ENCODE measurements around the gene TMEM63B.

TMEM63B gene

GRCh38 chr6:44149369-44150012 is 22.1 kb downstream of the TMEM63B start:
- H3K4me3 ChIP-seq = no peak overlapping the region
- peaks cover 7% of the 10 kb centered on the region; the same call in 1 of the 2 replicates for H3K36me3 ChIP-seq (replicated peaks)
- H3K9me3 ChIP-seq = no peaks in the 10 kb centered on the region
- in situ Hi-C loops (cut with MboI; ENCODE audit: low sequenced_read_pairs) = loop anchor here (5.0 kb wide), 1 partner anchor 62 kb away; no protein-coding TSS in a partner anchor
- H3K27me3 ChIP-seq (ENCODE audit: low read depth) = no peaks in the 10 kb centered on the region
- no peak for DNase-seq (ENCODE audit: low spot score in 2 of 2)
- H3K4me1 ChIP-seq = no peaks in the 10 kb centered on the region

- no peak overlapping the region for H3K4me3 ChIP-seq
- in situ Hi-C loops (cut with MboI; ENCODE audit: low sequenced_read_pairs) = loop anchor here (5.0 kb wide), 1 partner anchor 63 kb away; no protein-coding TSS in a partner anchor
- H3K9me3 ChIP-seq = no peaks in the 10 kb centered on the region
- DNase-seq (ENCODE audit: low spot score in 2 of 2) = no peak
- no peaks in the 10 kb centered on the region for H3K27me3 ChIP-seq (ENCODE audit: low read depth)
- H3K4me1 ChIP-seq = no peaks in the 10 kb centered on the region
- peaks cover 7% of the 10 kb centered on the region; the same call in 1 of the 2 replicates for H3K36me3 ChIP-seq (replicated peaks)
Measured at GRCh38 chr6:44150317-44150917, 23.1 kb downstream of the TMEM63B start.

GRCh38 chr6:44151348-44152108 is 24.2 kb downstream of the TMEM63B start:
- no peak overlapping the region for H3K4me3 ChIP-seq
- no peaks in the 10 kb centered on the region for H3K4me1 ChIP-seq
- peaks cover 7% of the 10 kb centered on the region; the same call in 1 of the 2 replicates for H3K36me3 ChIP-seq (replicated peaks)
- H3K9me3 ChIP-seq = no peaks in the 10 kb centered on the region
- in situ Hi-C loops (cut with MboI; ENCODE audit: low sequenced_read_pairs) = loop anchor here (5.0 kb wide), 1 partner anchor 64 kb away; no protein-coding TSS in a partner anchor
- no peaks in the 10 kb centered on the region for H3K27me3 ChIP-seq (ENCODE audit: low read depth)
- peak; percentile 31 to 86 for DNase-seq (ENCODE audit: low spot score in 2 of 2)

- Histone ChIP-seq H3K36me3 (replicated peaks) (peaks cover 7% of the 10 kb centered on the region; the same call in 1 of the 2 replicates), H3K27me3 (ENCODE audit: low read depth) (no peaks in the 10 kb centered on the region), H3K4me3 (no peak overlapping the region), H3K9me3 (no peaks in the 10 kb centered on the region), H3K4me1 (no peaks in the 10 kb centered on the region)
- DNase-seq (ENCODE audit: low spot score in 2 of 2) = no peak
- in situ Hi-C loops (cut with MboI; ENCODE audit: low sequenced_read_pairs) = loop anchor here (5.0 kb wide), 1 partner anchor 65 kb away; no protein-coding TSS in a partner anchor
Measured at GRCh38 chr6:44152109-44152461, 24.7 kb downstream of the TMEM63B start.

GRCh38 chr6:44152533-44152932 is 25.2 kb downstream of the TMEM63B start:
- no peaks in the 10 kb centered on the region for H3K4me1 ChIP-seq

GRCh38 chr6:44154067-44154466 is 26.7 kb downstream of the TMEM63B start:
- Histone ChIP-seq H3K4me1 (no peaks in the 10 kb centered on the region), H3K9me3 (no peaks in the 10 kb centered on the region), H3K4me3 (no peak overlapping the region), H3K27me3 (ENCODE audit: low read depth) (no peaks in the 10 kb centered on the region), H3K36me3 (replicated peaks) (peaks cover 3% of the 10 kb centered on the region; the same call in 1 of the 2 replicates)
- in situ Hi-C loops (cut with MboI; ENCODE audit: low sequenced_read_pairs) = loop anchor here (5.0 kb wide), 1 partner anchor 67 kb away; no protein-coding TSS in a partner anchor
- no peak for DNase-seq (ENCODE audit: low spot score in 2 of 2)

More at GRCh38 chr6:44152533-44152932, 25.2 kb downstream of the TMEM63B start:
- Histone ChIP-seq H3K27me3 (ENCODE audit: low read depth) (no peaks in the 10 kb centered on the region), H3K9me3 (no peaks in the 10 kb centered on the region), H3K36me3 (replicated peaks) (peaks cover 7% of the 10 kb centered on the region; the same call in 1 of the 2 replicates), H3K4me3 (no peak overlapping the region)
- DNase-seq (ENCODE audit: low spot score in 2 of 2) = no peak
- in situ Hi-C loops (cut with MboI; ENCODE audit: low sequenced_read_pairs) = loop anchor here (5.0 kb wide), 1 partner anchor 65 kb away; no protein-coding TSS in a partner anchor

GRCh38 chr6:44156494-44157151 is 29.3 kb downstream of the TMEM63B start:
- no peaks in the 10 kb centered on the region for H3K9me3 ChIP-seq
- no peak for DNase-seq (ENCODE audit: low spot score in 2 of 2)
- in situ Hi-C loops (cut with MboI; ENCODE audit: low sequenced_read_pairs) = no loop called here

GRCh38 chr6:44157152-44157521 is 29.8 kb downstream of the TMEM63B start:
- H3K4me3 ChIP-seq = no peak overlapping the region
- H3K27me3 ChIP-seq (ENCODE audit: low read depth) = no peaks in the 10 kb centered on the region
- no peaks in the 10 kb centered on the region for H3K36me3 ChIP-seq (replicated peaks)
- H3K9me3 ChIP-seq = no peaks in the 10 kb centered on the region
- DNase-seq (ENCODE audit: low spot score in 2 of 2) = no peak
- in situ Hi-C loops (cut with MboI; ENCODE audit: low sequenced_read_pairs) = no loop called here
- no peaks in the 10 kb centered on the region for H3K4me1 ChIP-seq

More at GRCh38 chr6:44156494-44157151, 29.3 kb downstream of the TMEM63B start:
- Histone ChIP-seq H3K4me1 (no peaks in the 10 kb centered on the region), H3K27me3 (ENCODE audit: low read depth) (no peaks in the 10 kb centered on the region), H3K36me3 (replicated peaks) (no peaks in the 10 kb centered on the region), H3K4me3 (no peak overlapping the region)

- no peak for DNase-seq (ENCODE audit: low spot score in 2 of 2)
- in situ Hi-C loops (cut with MboI; ENCODE audit: low sequenced_read_pairs) = no loop called here
Measured at GRCh38 chr6:44158770-44159228, 31.4 kb downstream of the TMEM63B start, which contains the start of gene CAPN11. Gene CAPN11, plus strand, starts transcription at chr6:44158820. Its CDS starts 29 bp downstream, at chr6:44158849.

GRCh38 chr6:44161997-44162338 is 34.6 kb downstream of the TMEM63B start:
- no peak for DNase-seq (ENCODE audit: low spot score in 2 of 2)

More at GRCh38 chr6:44158770-44159228, 31.4 kb downstream of the TMEM63B start, which contains the start of gene CAPN11:
- no peak within 1 kb of the TSS for H3K4me3 ChIP-seq
- no peaks in the 10 kb centered on the region; the same call in 1 of the 2 replicates for H3K27me3 ChIP-seq (ENCODE audit: low read depth)
- no peaks in the 10 kb centered on the region for H3K4me1 ChIP-seq
- H3K36me3 ChIP-seq (replicated peaks) = no peaks in the 10 kb centered on the region
- no peaks in the 10 kb centered on the region for H3K9me3 ChIP-seq

GRCh38 chr6:44162876-44163625 is 35.7 kb downstream of the TMEM63B start:
- in situ Hi-C loops (cut with MboI; ENCODE audit: low sequenced_read_pairs) = no loop called here
- H3K9me3 ChIP-seq = no peaks in the 10 kb centered on the region
- H3K4me3 ChIP-seq = no peak overlapping the region
- DNase-seq (ENCODE audit: low spot score in 2 of 2) = no peak
- H3K4me1 ChIP-seq = no peaks in the 10 kb centered on the region
- H3K36me3 ChIP-seq (replicated peaks) = no peaks in the 10 kb centered on the region
- peaks cover 3% of the 10 kb centered on the region for H3K27me3 ChIP-seq (ENCODE audit: low read depth)

More at GRCh38 chr6:44161997-44162338, 34.6 kb downstream of the TMEM63B start:
- Histone ChIP-seq H3K4me3 (no peak overlapping the region), H3K4me1 (no peaks in the 10 kb centered on the region), H3K27me3 (ENCODE audit: low read depth) (peaks cover 3% of the 10 kb centered on the region), H3K36me3 (replicated peaks) (no peaks in the 10 kb centered on the region), H3K9me3 (no peaks in the 10 kb centered on the region)
- in situ Hi-C loops (cut with MboI; ENCODE audit: low sequenced_read_pairs) = no loop called here

- no peak for DNase-seq (ENCODE audit: low spot score in 2 of 2)
- Histone ChIP-seq H3K36me3 (replicated peaks) (no peaks in the 10 kb centered on the region), H3K27me3 (ENCODE audit: low read depth) (peaks cover 3% of the 10 kb centered on the region), H3K4me1 (no peaks in the 10 kb centered on the region), H3K9me3 (no peaks in the 10 kb centered on the region), H3K4me3 (no peak overlapping the region)
- in situ Hi-C loops (cut with MboI; ENCODE audit: low sequenced_read_pairs) = no loop called here
Measured at GRCh38 chr6:44166116-44166515, 38.8 kb downstream of the TMEM63B start.
